ENCODE results near the gene NAPA. TPM values are rescaled to one million over a fixed set of nuclear protein-coding genes. Genes with fewer than 3 reads are reported as not detected.
A peak's percentile ranks its signal among the peaks of the same experiment; 100 is the strongest.

NAPA gene
- total and polyA plus RNA-seq, 10 of the 15 experiments (the other 5 are each of a cell fraction or from before 2014, with no cell fraction given), result 8.2 to 193 (median 102) TPM

DNA sequence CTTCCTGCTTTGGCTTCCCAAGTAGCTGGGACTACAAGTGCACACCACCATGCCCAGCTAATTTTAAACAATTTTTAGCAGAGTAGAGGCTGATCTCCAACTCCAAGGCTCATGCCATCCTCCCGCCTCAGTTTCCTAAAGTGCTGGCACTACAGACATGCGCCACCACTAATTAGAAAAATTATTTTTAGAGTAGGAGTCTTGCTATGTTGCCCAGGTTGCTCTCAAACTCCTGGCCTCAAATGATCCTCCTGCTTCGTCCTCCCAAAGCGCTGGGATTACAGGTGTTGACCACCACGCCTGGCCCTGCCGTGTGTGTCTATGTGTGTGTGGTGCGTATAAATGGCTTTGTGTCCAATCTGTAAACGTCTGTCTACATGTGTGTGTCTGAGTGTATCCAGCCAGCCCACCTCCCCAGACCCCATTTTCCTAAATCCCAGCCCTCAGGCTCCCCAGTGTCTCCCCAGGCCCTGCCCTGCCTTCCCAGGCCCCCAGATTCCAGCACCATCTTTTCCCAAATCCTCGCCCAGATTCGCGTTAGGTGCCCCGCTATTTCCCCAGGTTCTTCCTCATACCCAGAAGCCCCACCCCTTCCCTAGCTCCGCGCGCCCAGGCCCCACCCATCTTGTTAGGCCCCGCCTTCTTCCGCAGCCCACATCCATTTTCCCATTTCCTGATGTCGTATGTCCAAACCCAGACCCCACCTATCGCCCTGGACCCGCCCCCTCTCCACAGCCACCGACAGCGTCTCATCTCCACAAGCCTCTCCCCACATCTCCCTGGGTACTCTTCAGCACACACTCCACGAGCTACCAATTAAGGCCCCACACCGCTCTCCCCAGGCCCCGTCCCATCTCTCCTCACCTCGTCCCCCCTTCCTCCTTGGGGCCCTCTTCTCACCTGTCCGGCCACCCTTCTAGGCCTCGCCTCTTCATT, 68.1 kb downstream of the NAPA start (continued):
- no peak for TF ChIP-seq IKZF2 (IDR thresholded peaks at IDR 0.05)
- TF ChIP-seq RB1 (IDR thresholded peaks at IDR 0.05; ENCODE audit: borderline replicate concordance), result no peak
- TF ChIP-seq POU2F2 (IDR thresholded peaks at IDR 0.05; ENCODE audit: borderline replicate concordance, low read depth, low read length), result no peak
- no peak for TF ChIP-seq CREM (IDR thresholded peaks at IDR 0.05; ENCODE audit: low read depth)
- TF ChIP-seq BHLHE40 (IDR thresholded peaks at IDR 0.05; ENCODE audit: borderline replicate concordance in 1 of 2, low read depth in 2 of 2, low read length in 1 of 2), result no peak
- no peak for TF ChIP-seq ZSCAN29 (IDR thresholded peaks at IDR 0.05)
- no peak for TF ChIP-seq EED (IDR thresholded peaks at IDR 0.05; ENCODE audit: low read depth)

DNA sequence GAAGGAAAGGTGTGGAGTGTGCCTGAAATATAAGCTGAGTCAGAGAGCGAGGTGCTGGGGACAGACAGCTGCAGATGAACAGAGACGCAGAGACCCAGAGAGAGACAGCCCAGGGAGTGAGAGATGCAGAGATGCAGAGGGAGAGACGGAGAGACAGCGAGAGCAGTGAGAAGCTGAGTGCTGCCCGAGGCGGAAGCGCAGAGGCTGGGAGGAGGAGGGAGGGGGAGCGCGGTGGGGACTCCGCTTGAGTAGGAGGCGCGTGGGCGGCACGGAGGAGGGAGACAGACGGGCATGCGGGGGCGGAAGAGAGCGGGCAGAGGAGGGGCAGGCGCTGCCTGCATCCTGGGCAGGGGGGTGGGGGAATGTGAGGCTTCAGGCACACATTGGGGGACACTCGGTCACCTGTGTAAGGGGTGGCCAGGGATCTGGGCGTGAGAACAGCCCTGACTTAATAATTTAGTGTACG, 68.9 kb downstream of the NAPA start:
- POLR2A ChIA-PET, result no interaction called here
- FAIRE-seq (no peak), ATAC-seq (peak; percentile 70), DNase-seq (ENCODE audit: low read depth, low spot score) (no peak)
- intact Hi-C loops (cut with micrococcal nuclease; ENCODE audit: unreplicated experiment), result no loop called here
- RAD21 ChIA-PET (ENCODE audit: unreplicated experiment), result interaction anchor here (1.0 kb wide), 1 partner anchor 9 kb away, joined by 3 read pairs; no protein-coding TSS in a partner anchor
- H4K20me1 ChIP-seq (ENCODE audit: control insufficient read depth, insufficient read depth), result no peaks in the 10 kb centered on the region
- no peak overlapping the region; the same call in 1 of the 2 replicates for H3K9ac ChIP-seq (ENCODE audit: control insufficient read depth, insufficient read depth, low read length)
- SMC1A ChIA-PET (ENCODE audit: uncharacterized antibody, unreplicated experiment), result no interaction called here
- peak overlapping the region; percentile 55; the same call in 1 of the 2 replicates for H3K4me2 ChIP-seq (ENCODE audit: control insufficient read depth, insufficient read depth)
- no peaks in the 10 kb centered on the region; the same call in 2 of the 3 replicates for H3K9me3 ChIP-seq (replicated peaks; ENCODE audit: control insufficient read depth, insufficient read depth, low read length)
- in situ Hi-C loops (cut with MboI), result no loop called here
- WGBS (ENCODE audit: insufficient coverage, insufficient replicate concordance, low lambda C conversion rate, missing lambda C conversion rate), result 4% methylated on average over 14 of the region's 22 CpGs
- H3K79me2 ChIP-seq (ENCODE audit: control insufficient read depth, insufficient read depth, low read length), result no peaks in the 10 kb centered on the region
- peaks cover 3 to 7% of the 10 kb centered on the region in 2 experiments; a peak in 3 of 4 replicates for H3K27me3 ChIP-seq (replicated peaks in 1 of 2; ENCODE audit: control insufficient read depth in 2 of 2, insufficient read depth in 2 of 2, low read length in 1 of 2)
- TF ChIP-seq ATF7 (IDR thresholded peaks at IDR 0.05; ENCODE audit: low read depth), result peak; percentile 20; the same call in 1 of the 2 replicates
- peak in 1 of 2 experiments; percentile 95; a peak in 2 of 3 replicates for TF ChIP-seq EGR1 (IDR thresholded peaks at IDR 0.05; ENCODE audit: borderline replicate concordance in 1 of 2, low read depth in 2 of 2, low read length in 2 of 2)
- TF ChIP-seq ZNF622 (IDR thresholded peaks at IDR 0.05), result no peak
- H3K36me3 ChIP-seq (ENCODE audit: control insufficient read depth in 2 of 2, insufficient read depth in 2 of 2, low read length in 1 of 2), result no peaks in the 10 kb centered on the region
- no peak overlapping the region; the same call in 1 of the 2 replicates for H2AFZ ChIP-seq (ENCODE audit: control insufficient read depth, low read depth, low read length)
- CTCF ChIA-PET, result interaction anchor here (1.6 kb wide), 1 partner anchor 9 kb away, joined by 7 read pairs; no protein-coding TSS in a partner anchor
- peaks cover 10% of the 10 kb centered on the region for H3K4me1 ChIP-seq (ENCODE audit: control insufficient read depth, insufficient read depth, low read length)
- H3K27ac ChIP-seq (ENCODE audit: control insufficient read depth, insufficient read depth), result no peak overlapping the region
- H3K4me3 ChIP-seq, result no peak overlapping the region
- no TSS peak for BruUV-seq (replicated peaks)

Data from GM12878 (cell line).